Effector memory CD4-positive, alpha-beta T cell (primary cell): ENCODE results near the gene STIL.
"Not testable (repeated sequence)": the region's sequence is repeated elsewhere in the genome, so short reads cannot be mapped to it uniquely, and the experiment has no call there.

Experiments used
- DNase-seq, 3 donors: peaks; one replicate each; pipeline ENCODE4 v3.0.0-alpha.2; 2020
- H3K27ac ChIP-seq: 2 replicates; pipeline ENCODE4 v1.7.0; 2013; ENCODE audit warnings: mild to moderate bottlenecking, low read length, moderate library complexity; ENCODE audit not compliant: insufficient read depth, poor library complexity, severe bottlenecking
- H3K27me3 ChIP-seq: replicated peaks from 2 replicates; pipeline ENCODE4 v1.7.0; 2013; ENCODE audit warnings: mild to moderate bottlenecking, low read length; ENCODE audit not compliant: insufficient read depth, control insufficient read depth, poor library complexity, severe bottlenecking
- H3K36me3 ChIP-seq: 2 replicates; pipeline ENCODE4 v1.7.0; 2013; ENCODE audit warnings: mild to moderate bottlenecking, low read length, moderate library complexity; ENCODE audit not compliant: control insufficient read depth, insufficient read depth
- H3K4me1 ChIP-seq: 2 replicates; pipeline ENCODE4 v1.7.0; 2013; ENCODE audit warnings: low read length, mild to moderate bottlenecking; ENCODE audit not compliant: control insufficient read depth, insufficient read depth, poor library complexity, severe bottlenecking
- H3K4me3 ChIP-seq: 2 replicates; pipeline ENCODE4 v1.7.0; 2013; ENCODE audit warnings: low read length, low read depth, mild to moderate bottlenecking; ENCODE audit not compliant: insufficient read depth, poor library complexity, severe bottlenecking
- H3K9me3 ChIP-seq: 2 replicates; pipeline ENCODE4 v1.7.0; 2013; ENCODE audit warnings: mild to moderate bottlenecking, low read length, moderate library complexity; ENCODE audit not compliant: control insufficient read depth

The STIL gene

DNA sequence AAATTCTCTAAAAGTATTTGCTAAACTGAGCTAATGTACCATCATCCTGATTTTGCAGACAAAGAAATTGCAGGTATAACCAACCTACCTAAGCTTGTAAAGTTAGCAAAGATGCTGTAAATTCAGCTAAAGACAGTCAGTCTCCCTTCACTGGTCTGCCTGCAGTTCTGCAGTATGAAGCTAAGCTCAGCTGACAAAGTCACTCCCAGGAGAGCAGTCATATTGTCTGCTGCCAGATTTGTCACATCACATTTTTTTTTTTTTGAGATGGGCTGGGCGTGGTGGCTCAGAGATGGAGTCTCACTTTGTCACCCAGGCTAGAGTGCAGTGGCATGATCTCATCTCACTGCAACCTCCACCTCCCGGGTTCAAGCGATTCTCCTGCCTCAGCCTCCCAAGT is 10.7 kb upstream of the STIL start:
- no peaks in the 10 kb centered on the region for H3K9me3 ChIP-seq
- H3K27me3 ChIP-seq = no peaks in the 10 kb centered on the region
- no peaks in the 10 kb centered on the region for H3K4me1 ChIP-seq
- DNase-seq = no peak
- H3K27ac ChIP-seq = no peak overlapping the region
- H3K36me3 ChIP-seq = no peaks in the 10 kb centered on the region
- H3K4me3 ChIP-seq = no peak overlapping the region

DNA sequence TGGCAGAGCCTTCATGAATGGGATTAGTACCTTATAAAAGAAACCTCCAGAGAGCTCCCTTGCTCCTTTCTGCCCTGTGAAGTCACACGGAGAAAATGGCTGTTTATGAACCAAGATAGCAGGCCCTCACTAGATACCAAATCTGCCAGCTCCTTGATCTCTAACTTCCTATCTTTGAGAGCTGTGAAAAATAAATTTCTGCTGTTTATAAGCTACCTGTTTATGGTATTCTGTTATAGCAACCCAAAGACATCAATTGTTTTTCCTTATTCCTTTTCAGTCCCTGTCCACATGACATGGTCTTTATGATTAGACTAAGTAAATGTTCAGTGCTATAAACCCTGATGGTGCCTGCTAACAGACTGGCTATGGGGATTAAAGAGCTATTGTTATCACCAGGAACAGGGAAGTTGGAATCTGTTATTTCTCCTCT is 9.7 kb upstream of the STIL start:
- DNase-seq = no peak
- Histone ChIP-seq H3K9me3 (no peaks in the 10 kb centered on the region), H3K27me3 (no peaks in the 10 kb centered on the region), H3K4me1 (no peaks in the 10 kb centered on the region), H3K27ac (no peak overlapping the region), H3K4me3 (no peak overlapping the region), H3K36me3 (no peaks in the 10 kb centered on the region)

DNA sequence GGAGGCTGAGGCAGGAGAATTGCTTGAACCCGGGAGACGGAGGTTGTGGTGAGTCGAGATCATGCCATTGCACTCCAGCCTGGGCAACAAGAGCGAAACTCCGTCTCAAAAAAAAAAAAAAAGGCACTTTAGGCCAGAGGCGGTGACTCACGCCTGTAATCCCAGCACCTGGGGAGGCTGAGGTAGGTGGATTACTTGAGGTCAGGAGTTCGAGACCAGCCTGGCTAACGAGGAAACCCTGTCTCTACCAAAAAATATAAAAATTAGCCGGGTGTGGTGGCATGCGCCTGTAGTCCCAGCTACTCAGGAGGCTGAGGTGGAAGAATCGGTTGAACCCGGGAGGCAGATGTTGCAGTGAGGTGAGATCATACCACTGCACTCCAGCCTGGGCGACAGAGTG is 6.0 kb upstream of the STIL start:
- not testable (repeated sequence) for H3K9me3 ChIP-seq, DNase-seq, H3K4me3 ChIP-seq, H3K27ac ChIP-seq, H3K27me3 ChIP-seq, H3K36me3 ChIP-seq, H3K4me1 ChIP-seq

DNA sequence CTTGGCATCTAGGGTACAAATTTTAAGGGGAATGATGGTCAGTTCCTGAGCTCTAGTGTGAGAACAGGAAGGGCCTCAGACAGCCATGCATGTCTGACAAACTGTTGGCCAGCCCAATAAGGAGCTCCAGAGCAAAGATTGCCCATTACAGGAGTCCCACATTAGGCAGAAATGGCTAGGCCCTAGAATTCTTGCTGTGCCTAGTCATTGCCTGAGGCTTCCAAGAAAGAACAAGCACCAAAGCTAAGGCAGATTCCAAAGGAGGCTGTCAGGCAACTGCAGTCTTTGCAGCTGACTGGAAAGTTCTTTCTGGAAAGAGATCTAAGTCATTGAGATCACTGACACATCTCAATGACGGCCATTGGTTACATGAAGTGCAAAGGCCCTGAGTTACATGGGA is 3.9 kb upstream of the STIL start:
- Histone ChIP-seq H3K36me3 (no peaks in the 10 kb centered on the region), H3K4me3 (no peak overlapping the region), H3K9me3 (no peaks in the 10 kb centered on the region), H3K27me3 (no peaks in the 10 kb centered on the region), H3K4me1 (no peaks in the 10 kb centered on the region), H3K27ac (no peak overlapping the region)
- no peak for DNase-seq

DNA sequence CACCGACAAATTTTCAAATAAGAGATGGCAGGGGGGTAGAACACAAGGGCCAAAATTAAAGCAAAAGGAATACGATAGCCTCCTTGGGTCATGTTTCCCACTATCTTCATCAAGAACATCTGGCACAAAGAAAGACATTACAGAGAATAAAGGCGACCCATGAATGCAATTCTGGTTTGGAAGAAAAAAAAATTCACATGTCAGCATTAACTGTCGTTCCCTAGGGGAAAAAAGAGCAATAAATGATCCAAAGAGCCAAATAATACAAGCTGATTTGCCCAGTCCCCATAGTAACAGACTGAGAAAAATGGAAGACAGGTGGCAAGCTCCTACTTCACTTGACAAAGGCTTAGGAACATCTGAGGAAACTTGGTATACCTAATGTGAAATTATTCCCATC is 4.5 kb downstream of the STIL start:
- Histone ChIP-seq H3K27me3 (no peaks in the 10 kb centered on the region), H3K4me1 (no peaks in the 10 kb centered on the region), H3K9me3 (no peaks in the 10 kb centered on the region), H3K36me3 (no peaks in the 10 kb centered on the region), H3K4me3 (no peak overlapping the region), H3K27ac (no peak overlapping the region)
- no peak for DNase-seq

DNA sequence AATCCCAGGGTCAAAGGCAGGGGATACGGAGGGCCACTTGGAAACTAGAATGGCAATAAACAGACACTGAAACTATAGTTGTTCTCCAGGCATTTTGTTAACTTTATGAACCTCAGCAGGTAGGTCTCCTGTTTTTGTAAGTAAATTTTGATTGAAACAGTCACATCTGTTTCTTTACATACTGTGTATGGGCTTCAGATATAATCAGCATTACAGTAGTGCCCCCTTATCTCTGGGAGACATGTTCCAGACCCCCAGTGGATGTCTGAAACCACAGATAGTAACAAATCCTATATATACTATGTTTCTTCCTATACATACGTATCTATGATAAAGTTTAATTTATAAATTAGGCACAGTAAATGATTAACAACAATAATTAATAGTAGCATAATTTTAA is 11.5 kb downstream of the STIL start:
- no peaks in the 10 kb centered on the region for H3K4me1 ChIP-seq
- H3K27ac ChIP-seq = no peak overlapping the region
- H3K27me3 ChIP-seq = no peaks in the 10 kb centered on the region
- no peaks in the 10 kb centered on the region for H3K9me3 ChIP-seq
- H3K4me3 ChIP-seq = no peak overlapping the region
- H3K36me3 ChIP-seq = no peaks in the 10 kb centered on the region
- DNase-seq = no peak

DNA sequence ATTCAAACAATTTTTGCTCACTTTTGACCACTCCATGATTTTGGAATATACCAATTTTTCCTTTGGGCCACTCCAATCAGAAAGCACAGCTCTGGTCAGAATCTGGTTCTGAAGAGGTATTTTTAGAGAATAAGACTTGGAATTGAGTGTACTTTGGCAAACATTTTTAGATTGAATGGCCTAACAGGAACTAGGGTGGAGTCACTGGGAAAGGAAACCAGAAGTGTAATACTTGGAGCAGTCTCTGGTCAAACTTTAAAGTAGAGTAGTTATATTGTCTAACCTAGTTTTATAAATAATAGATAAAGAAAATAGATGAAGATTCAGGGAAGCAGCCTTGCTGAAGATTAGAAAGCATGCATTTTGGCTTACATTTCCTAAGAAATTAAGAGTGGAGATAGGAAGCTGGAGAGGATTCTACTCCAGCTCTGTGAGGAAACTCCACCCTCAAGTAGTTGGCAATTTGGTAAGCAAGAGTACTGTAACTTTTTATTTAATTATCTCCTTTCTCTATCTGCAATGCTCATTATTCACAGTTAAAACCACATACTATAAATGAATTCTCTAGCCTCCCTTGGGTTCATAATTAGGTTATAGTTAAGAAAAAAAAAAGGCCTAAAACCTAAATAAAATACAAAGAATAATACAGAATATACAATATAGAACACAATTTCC is 15.8 kb downstream of the STIL start:
- no peak overlapping the region for H3K27ac ChIP-seq
- DNase-seq = no peak
- H3K36me3 ChIP-seq = no peaks in the 10 kb centered on the region
- no peaks in the 10 kb centered on the region for H3K27me3 ChIP-seq
- H3K4me1 ChIP-seq = no peaks in the 10 kb centered on the region
- H3K9me3 ChIP-seq = no peaks in the 10 kb centered on the region
- H3K4me3 ChIP-seq = no peak overlapping the region

DNA sequence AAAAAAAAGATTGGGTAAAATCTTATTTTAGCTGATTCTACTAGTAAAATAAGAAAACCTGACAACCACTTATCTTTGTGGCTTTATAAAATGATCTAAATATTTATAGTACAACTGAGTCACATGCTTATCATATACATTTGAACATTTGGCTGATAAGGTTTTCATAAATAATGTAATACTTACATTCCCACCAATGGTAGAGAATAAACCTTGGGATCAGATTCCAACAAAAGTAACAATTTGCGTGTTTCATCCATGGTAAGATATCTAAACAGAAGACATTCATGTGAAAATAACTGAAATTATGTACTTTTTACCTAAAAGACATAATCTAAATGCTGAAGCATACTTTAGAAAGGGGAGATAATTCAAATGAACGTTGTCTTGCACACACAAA is 18.4 kb downstream of the STIL start:
- no peak overlapping the region for H3K4me3 ChIP-seq
- no peaks in the 10 kb centered on the region for H3K9me3 ChIP-seq
- no peak overlapping the region for H3K27ac ChIP-seq
- no peaks in the 10 kb centered on the region for H3K36me3 ChIP-seq
- no peak for DNase-seq
- H3K27me3 ChIP-seq = no peaks in the 10 kb centered on the region
- H3K4me1 ChIP-seq = no peaks in the 10 kb centered on the region

DNA sequence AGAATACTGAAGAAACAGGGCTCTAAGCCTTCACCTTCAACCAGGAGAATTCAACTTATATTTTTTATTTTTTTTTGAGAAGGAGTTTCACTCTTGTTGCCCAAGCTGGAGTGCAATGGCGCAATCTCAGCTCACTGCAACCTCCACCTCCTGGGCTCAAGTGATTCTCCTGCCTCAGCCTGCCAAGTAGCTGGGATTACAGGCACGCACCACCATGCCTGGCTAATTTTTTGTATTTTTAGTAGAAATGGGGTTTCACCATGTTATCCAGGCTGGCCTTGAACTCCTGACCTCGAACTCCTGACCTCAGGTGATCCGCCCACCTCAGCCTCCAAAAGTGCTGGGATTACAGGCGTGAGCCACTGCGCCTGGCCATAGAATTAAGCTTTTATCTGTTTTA is 19.1 kb downstream of the STIL start:
- not testable (repeated sequence) for H3K36me3 ChIP-seq, H3K4me3 ChIP-seq, H3K4me1 ChIP-seq, H3K27ac ChIP-seq, H3K9me3 ChIP-seq, DNase-seq, H3K27me3 ChIP-seq

DNA sequence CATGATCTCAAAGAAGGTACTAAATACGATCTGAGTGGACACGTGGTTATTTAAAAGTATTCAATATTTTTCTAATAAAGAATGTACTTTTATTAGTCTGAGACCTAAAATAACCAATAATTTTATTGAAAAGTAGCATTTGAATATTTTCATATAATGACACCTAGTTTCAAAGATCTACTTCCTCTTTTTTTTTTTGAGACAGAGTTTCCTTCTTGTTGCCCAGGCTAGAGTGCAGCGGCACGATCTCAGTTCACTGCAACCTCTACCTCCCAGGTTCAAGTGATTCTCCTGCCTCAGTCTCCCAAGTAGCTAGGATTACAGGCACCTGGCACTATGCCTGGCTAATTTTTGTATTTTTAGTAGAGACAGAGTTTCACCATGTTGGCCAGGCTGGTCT is 25.8 kb downstream of the STIL start:
- H3K4me3 ChIP-seq, H3K9me3 ChIP-seq, H3K36me3 ChIP-seq, H3K4me1 ChIP-seq, DNase-seq, H3K27ac ChIP-seq, H3K27me3 ChIP-seq: not testable (repeated sequence)
